Heart left ventricle (tissue), 16 donors: ENCODE results near the gene NR3C2. TPM values are rescaled to one million over a fixed set of nuclear protein-coding genes. Genes with fewer than 3 reads are reported as not detected.
A peak's percentile ranks its signal among the peaks of the same experiment; 100 is the strongest.

Experiments used
- ATAC-seq, 4 donors: fragments of 200-7000 bp; cut with Tn5 transposase; one replicate each; pipeline ENCODE4 v1.9.1; 2020 to 2022; ENCODE audit warnings: moderate library complexity in 4 of 4, mild to moderate bottlenecking in 3 of 4, moderate number of reproducible peaks in 1 of 4
- DNase-seq, 5 donors: peaks; one replicate each; pipeline ENCODE4 v3.0.0-alpha.2; 2020
- H3K27ac ChIP-seq, 12 donors: fragments of 200-600 bp; sonication (generic) in 4 of 12; one replicate each; pipeline versions ENCODE4 v1.5.0 to v1.8.0; 2016 to 2022; ENCODE audit warnings: mild to moderate bottlenecking in 2 of 12
- H3K27me3 ChIP-seq, 9 donors: fragments of 200-600 bp; sonication (generic) in 2 of 9; one replicate each; pipeline versions ENCODE4 v1.5.1 to v1.8.0; 2016 to 2022; ENCODE audit warnings: mild to moderate bottlenecking in 3 of 9
- H3K36me3 ChIP-seq, 9 donors: fragments of 200-600 bp; sonication (generic) in 2 of 9; one replicate each; pipeline versions ENCODE4 v1.5.0 to v1.8.0; 2018 to 2022; ENCODE audit warnings: mild to moderate bottlenecking in 2 of 9
- H3K4me1 ChIP-seq, 12 donors: fragments of 200-600 bp; sonication (generic) in 4 of 12; one replicate each; pipeline versions ENCODE4 v1.5.0 to v1.8.0; 2016 to 2022; ENCODE audit warnings: mild to moderate bottlenecking in 3 of 12
- H3K4me3 ChIP-seq, 12 donors: fragments of 200-600 bp; sonication (generic) in 4 of 12; one replicate each; pipeline versions ENCODE4 v1.5.0 to v1.8.0; 2017 to 2022; ENCODE audit warnings: mild to moderate bottlenecking in 9 of 12, moderate library complexity in 4 of 12
- H3K9me3 ChIP-seq, 12 donors: fragments of 200-600 bp; sonication (generic) in 4 of 12; one replicate each; pipeline versions ENCODE4 v1.5.0 to v1.8.0; 2016 to 2022; ENCODE audit warnings: mild to moderate bottlenecking in 1 of 12
- POLR2A ChIP-seq, 2 donors: fragments of 450-650 bp; IDR thresholded peaks; one replicate each; pipeline ENCODE4 v1.6.1; 2017; ENCODE audit warnings: antibody characterized with exemption in 2 of 2, mild to moderate bottlenecking in 2 of 2, moderate library complexity in 2 of 2
- WGBS, 4 donors: extraction: QIAGEN DNeasy Blood & Tissue Kit in 2 of 4; methylation state at CpG; one replicate each; pipeline versions ENCODE4 v1.1.5 to v1.1.7; 2013 to 2018; 5-methylcytosine and 5-hydroxymethylcytosine counted together
- intact Hi-C, 10 donors: fragments of 100-400 bp; cut with DNase I; formaldehyde crosslinking; loops; one replicate each; pipeline versions ENCODE4 v1.11.1 to v1.14.2; 2022
- polyA plus RNA-seq, 2 donors: library from polyadenylated mRNA; stranded (reverse); fragments of 200-250 nt; gene quantifications; one replicate each; pipeline ENCODE4 v1.2.3, GENCODE V29; 2013
- total RNA-seq, 9 donors: library from RNA; depleted of rRNA in 2 of 9; stranded (reverse); fragments of >200 nt in 2 of 9; fragmentation: NEBNext Ultra II Directional in 3 of 9; extraction: Animal tissue kit (Norgen Biotek cat#: 25700) in 3 of 9; gene quantifications; one replicate each; pipeline versions ENCODE4 v1.1.0 to v1.2.4, GENCODE V29; 2016 to 2023
- TF ChIP-seq, protein P1 (sequence below), 12 donors: fragments of 200-600 bp; sonication (generic) in 4 of 12; IDR thresholded peaks; one replicate each; pipeline versions ENCODE4 v1.5.0 to v1.8.0; 2018 to 2022; ENCODE audit warnings: antibody characterized with exemption in 12 of 12, mild to moderate bottlenecking in 5 of 12
- donor health status: ischemic (EF 13 %, LVEDD 7.1; RV severe dilation, severe dysfunction).
- donor health status: healthy with polysubstance abuse.
- donor health status: DM: no; HTN: yes; CAD: no.
- donor health status: DM: no; HTN: no; CAD: no.
- donor health status: ischemic (EF 25% LVEDD 6.9; RV normal size, moderate dysfunction).
- donor health status: ischemic (EF 25% LVEDD 5.7; RV mildly dilated, moderate dysfunction).
- donor health status: healthy.
- donor health status: DM: yes; HTN: yes; CAD: no.
- donor health status: ischemic (EF 35%, LVEDD 5.7; RV mildly dilated, moderate dysfunction).
- donor health status: nonischemic (EF 11% LVEDD 7.7; RV severe dilation, severe dysfunction).
- donor health status: DM: yes; HTN: yes; CAD: no.
- donor health status: PGD.
- donor health status: ischemic (EF 29% LVEDD 5.4; RV normal size, mild dysfunction).
- donor health status: nonischemic (EF 23%, LVEDD 6.1; RV moderate dilation, normal function).

NR3C2 gene
- total and polyA plus RNA-seq, 11 donors = 3.6 to 26.5 (median 18.4) TPM

- TF ChIP-seq, protein P1, sequence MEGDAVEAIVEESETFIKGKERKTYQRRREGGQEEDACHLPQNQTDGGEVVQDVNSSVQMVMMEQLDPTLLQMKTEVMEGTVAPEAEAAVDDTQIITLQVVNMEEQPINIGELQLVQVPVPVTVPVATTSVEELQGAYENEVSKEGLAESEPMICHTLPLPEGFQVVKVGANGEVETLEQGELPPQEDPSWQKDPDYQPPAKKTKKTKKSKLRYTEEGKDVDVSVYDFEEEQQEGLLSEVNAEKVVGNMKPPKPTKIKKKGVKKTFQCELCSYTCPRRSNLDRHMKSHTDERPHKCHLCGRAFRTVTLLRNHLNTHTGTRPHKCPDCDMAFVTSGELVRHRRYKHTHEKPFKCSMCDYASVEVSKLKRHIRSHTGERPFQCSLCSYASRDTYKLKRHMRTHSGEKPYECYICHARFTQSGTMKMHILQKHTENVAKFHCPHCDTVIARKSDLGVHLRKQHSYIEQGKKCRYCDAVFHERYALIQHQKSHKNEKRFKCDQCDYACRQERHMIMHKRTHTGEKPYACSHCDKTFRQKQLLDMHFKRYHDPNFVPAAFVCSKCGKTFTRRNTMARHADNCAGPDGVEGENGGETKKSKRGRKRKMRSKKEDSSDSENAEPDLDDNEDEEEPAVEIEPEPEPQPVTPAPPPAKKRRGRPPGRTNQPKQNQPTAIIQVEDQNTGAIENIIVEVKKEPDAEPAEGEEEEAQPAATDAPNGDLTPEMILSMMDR (IDR thresholded peaks at IDR 0.05) = no peak
- TF ChIP-seq POLR2A (IDR thresholded peaks at IDR 0.05) = no peak
- intact Hi-C loops = no loop called here
- ATAC-seq = peak in 1 of 4 donors; percentile 53
- 74 to 78% (median 77%) methylated on average over 3 of the region's 3 CpGs for WGBS, 4 donors
- DNase-seq = no peak
- Histone ChIP-seq H3K27ac (peak overlapping the region in 7 of 12 donors; percentile 9 to 63 (median 50)), H3K4me1 (peaks cover 0 to 39% (median 20%) of the 10 kb centered on the region in 12 donors), H3K9me3 (peaks cover 0 to 10% (median 0%) of the 10 kb centered on the region in 12 donors), H3K36me3 (no peaks in the 10 kb centered on the region), H3K27me3 (no peaks in the 10 kb centered on the region), H3K4me3 (peak overlapping the region in 10 of 12 donors; percentile 15 to 54 (median 41))
Measured at GRCh38 chr4:148375584-148375983, 66.6 kb downstream of the NR3C2 start.

DNA sequence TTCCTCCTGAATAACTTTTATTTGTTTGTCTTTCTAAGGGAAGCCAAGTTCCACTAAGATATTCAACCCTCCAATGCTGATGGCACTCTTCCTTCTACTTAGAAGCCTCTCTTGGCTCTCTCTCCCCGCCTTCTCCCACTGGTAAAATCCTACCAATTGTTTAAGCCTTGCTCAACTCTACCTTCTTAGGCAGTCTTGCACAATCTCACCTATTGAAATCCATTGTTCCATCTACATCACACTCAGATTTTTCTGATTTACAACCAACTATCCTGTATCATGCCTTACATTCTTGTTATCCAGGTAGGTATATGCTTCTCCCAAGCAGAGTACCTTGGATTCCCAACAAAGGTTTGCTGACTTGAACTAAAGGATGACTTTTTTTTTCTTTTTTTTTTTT is 69.1 kb downstream of the NR3C2 start:
- Histone ChIP-seq H3K9me3 (peaks cover 0 to 10% (median 0%) of the 10 kb centered on the region in 12 donors), H3K4me3 (no peak overlapping the region), H3K27me3 (no peaks in the 10 kb centered on the region), H3K4me1 (peaks cover 0 to 30% (median 14%) of the 10 kb centered on the region in 12 donors), H3K36me3 (no peaks in the 10 kb centered on the region), H3K27ac (no peak overlapping the region)
- TF ChIP-seq, protein P1 (IDR thresholded peaks at IDR 0.05) = no peak
- no peak for TF ChIP-seq POLR2A (IDR thresholded peaks at IDR 0.05)
- ATAC-seq (no peak), DNase-seq (no peak)
- intact Hi-C loops = no loop called here
- 42 to 100% (median 74%) methylated on average over 1 of the region's 1 CpG for WGBS, 4 donors

- DNase-seq = no peak
- no peak overlapping the region for H3K27ac ChIP-seq
- intact Hi-C loops = loop anchor here in 1 of 10 donors (5.0 kb wide), 1 partner anchor 72 kb away; the partner anchor contains the start of gene NR3C2
- 85 to 93% (median 88%) methylated on average over 3 of the region's 3 CpGs for WGBS, 4 donors
- TF ChIP-seq, protein P1 (IDR thresholded peaks at IDR 0.05) = no peak
- no peak for TF ChIP-seq POLR2A (IDR thresholded peaks at IDR 0.05)
- H3K27me3 ChIP-seq = no peaks in the 10 kb centered on the region
- peaks cover 0 to 31% (median 16%) of the 10 kb centered on the region in 12 donors for H3K4me1 ChIP-seq
- ATAC-seq = no peak
- H3K36me3 ChIP-seq = no peaks in the 10 kb centered on the region
- no peaks in the 10 kb centered on the region for H3K9me3 ChIP-seq
- H3K4me3 ChIP-seq = no peak overlapping the region
Measured at GRCh38 chr4:148369919-148370318, 72.3 kb downstream of the NR3C2 start.

GRCh38 chr4:148367756-148368155 is 74.5 kb downstream of the NR3C2 start:
- WGBS, 4 donors = 95 to 98% (median 96%) methylated on average over 4 of the region's 4 CpGs
- no peak for TF ChIP-seq POLR2A (IDR thresholded peaks at IDR 0.05)
- TF ChIP-seq, protein P1 (IDR thresholded peaks at IDR 0.05) = no peak
- no peak overlapping the region for H3K4me3 ChIP-seq
- intact Hi-C loops = loop anchor here in 1 of 10 donors (5.0 kb wide), 1 partner anchor 75 kb away; the partner anchor contains the start of gene NR3C2
- no peaks in the 10 kb centered on the region for H3K36me3 ChIP-seq
- H3K4me1 ChIP-seq = peaks cover 0 to 34% (median 15%) of the 10 kb centered on the region in 12 donors
- ATAC-seq (no peak), DNase-seq (no peak)
- H3K27me3 ChIP-seq = no peaks in the 10 kb centered on the region
- H3K9me3 ChIP-seq = no peaks in the 10 kb centered on the region
- no peak overlapping the region for H3K27ac ChIP-seq
